H9 (cell line): ENCODE measurements around the gene SLC12A4. TPM values are rescaled to one million over a fixed set of nuclear protein-coding genes. Genes with fewer than 3 reads are reported as not detected.

Source experiments
- DNase-seq: peaks from one replicate; pipeline ENCODE4 v3.0.0-alpha.2; 2017
- H2AFZ ChIP-seq: one replicate; pipeline ENCODE4 v1.6.1; 2013; ENCODE audit warnings: mild to moderate bottlenecking, low read length, control low read depth, moderate library complexity
- H2AK5ac ChIP-seq: 2 replicates; pipeline ENCODE4 v1.6.1; 2013; ENCODE audit warnings: low read length, control low read depth, mixed read lengths; ENCODE audit not compliant: insufficient read length
- H2BK120ac ChIP-seq: one replicate; pipeline ENCODE4 v1.6.1; 2013; ENCODE audit warnings: low read depth, mild to moderate bottlenecking, low read length, control low read depth, inconsistent platforms; ENCODE audit not compliant: poor library complexity, severe bottlenecking
- H2BK12ac ChIP-seq: 2 replicates; pipeline ENCODE4 v1.6.1; 2013; ENCODE audit warnings: low read length, control low read depth, mixed read lengths, low read depth; ENCODE audit not compliant: insufficient read length
- H2BK15ac ChIP-seq: 2 replicates; pipeline ENCODE4 v1.6.1; 2013; ENCODE audit warnings: low read depth, low read length, control low read depth
- H2BK20ac ChIP-seq: one replicate; pipeline ENCODE4 v1.6.1; 2013; ENCODE audit warnings: low read depth, mild to moderate bottlenecking, low read length, control low read depth, inconsistent platforms; ENCODE audit not compliant: poor library complexity, severe bottlenecking
- H2BK5ac ChIP-seq: 2 replicates; pipeline ENCODE4 v1.6.1; 2013; ENCODE audit warnings: low read length, control low read depth, mixed read lengths; ENCODE audit not compliant: insufficient read length
- H3K14ac ChIP-seq: 2 replicates; pipeline ENCODE4 v1.6.1; 2013; ENCODE audit warnings: low read length, control low read depth; ENCODE audit not compliant: insufficient read depth
- H3K18ac ChIP-seq: 2 replicates; pipeline ENCODE4 v1.6.1; 2013; ENCODE audit warnings: low read depth, mild to moderate bottlenecking, mixed read lengths, low read length, control low read depth; ENCODE audit not compliant: insufficient read length
- H3K23ac ChIP-seq: 2 replicates; pipeline ENCODE4 v1.6.1; 2013; ENCODE audit warnings: low read length, control low read depth, mixed read lengths, low read depth; ENCODE audit not compliant: insufficient read length
- H3K23me2 ChIP-seq: 2 replicates; pipeline ENCODE4 v1.6.1; 2013; ENCODE audit warnings: low read depth, mild to moderate bottlenecking, mixed read lengths, low read length, control low read depth; ENCODE audit not compliant: insufficient read length, poor library complexity, severe bottlenecking
- H3K27ac ChIP-seq: 2 replicates; pipeline ENCODE4 v1.5.1; 2013; ENCODE audit warnings: low read length, control low read depth, mixed read lengths, low read depth; ENCODE audit not compliant: insufficient read length
- H3K27me3 ChIP-seq: 2 replicates; pipeline ENCODE4 v1.6.1; 2013; ENCODE audit warnings: low read length, control low read depth, inconsistent platforms; ENCODE audit not compliant: insufficient read depth
- H3K4ac ChIP-seq: 2 replicates; pipeline ENCODE4 v1.6.1; 2013; ENCODE audit warnings: low read depth, mild to moderate bottlenecking, control low read depth, inconsistent platforms, low read length, moderate library complexity
- H3K4me1 ChIP-seq: 2 replicates; pipeline ENCODE4 v1.6.1; 2013; ENCODE audit warnings: low read length, control low read depth, inconsistent platforms; ENCODE audit not compliant: insufficient read depth
- H3K4me2 ChIP-seq: 2 replicates; pipeline ENCODE4 v1.6.1; 2013; ENCODE audit warnings: low read length, control low read depth, mixed read lengths; ENCODE audit not compliant: insufficient read length, insufficient read depth
- H3K56ac ChIP-seq: 2 replicates; pipeline ENCODE4 v1.6.1; 2013; ENCODE audit warnings: low read depth, mild to moderate bottlenecking, mixed read lengths, low read length, control low read depth; ENCODE audit not compliant: insufficient read length
- H3K79me1 ChIP-seq: 2 replicates; pipeline ENCODE4 v1.6.1; 2013; ENCODE audit warnings: low read depth, mild to moderate bottlenecking, moderate library complexity, low read length, control low read depth, inconsistent platforms; ENCODE audit not compliant: insufficient read depth, poor library complexity, severe bottlenecking
- H3K79me2 ChIP-seq: 2 replicates; pipeline ENCODE4 v1.6.1; 2013; ENCODE audit warnings: low read length, control low read depth, inconsistent platforms; ENCODE audit not compliant: insufficient read depth
- H3K9ac ChIP-seq: 2 replicates; pipeline ENCODE4 v1.6.1; 2013; ENCODE audit warnings: low read length, control low read depth, mixed read lengths; ENCODE audit not compliant: insufficient read length; ENCODE audit errors: extremely low read depth
- H3K9me3 ChIP-seq: one replicate; pipeline ENCODE4 v1.6.1; 2013; ENCODE audit warnings: low read depth, low read length, inconsistent platforms; ENCODE audit not compliant: control insufficient read depth
- H3T11ph ChIP-seq: one replicate; pipeline ENCODE4 v1.6.1; 2013; ENCODE audit warnings: mild to moderate bottlenecking, low read length, control low read depth, inconsistent platforms
- H4K20me1 ChIP-seq: one replicate; pipeline ENCODE4 v1.6.1; 2013; ENCODE audit not compliant: control insufficient read depth, insufficient read length, insufficient read depth
- H4K5ac ChIP-seq: 2 replicates; pipeline ENCODE4 v1.6.1; 2013; ENCODE audit warnings: low read depth, mild to moderate bottlenecking, mixed read lengths, low read length, control low read depth; ENCODE audit not compliant: insufficient read length
- H4K8ac ChIP-seq: replicated peaks from 2 replicates; pipeline ENCODE4 v1.6.1; 2013; ENCODE audit warnings: low read length, control low read depth, mixed read lengths, low read depth; ENCODE audit not compliant: insufficient read length
- H4K91ac ChIP-seq: 2 replicates; pipeline ENCODE4 v1.6.1; 2013; ENCODE audit warnings: low read depth, mild to moderate bottlenecking, moderate library complexity, mixed read lengths, low read length, control low read depth; ENCODE audit not compliant: insufficient read length
- H3K27ac Mint-ChIP-seq, 3 experiments: 2 replicates in 2 of 3; 3 replicates in 1 of 3; pipeline ENCODE4 v1.8.0; 2020 to 2021; ENCODE audit warnings: mixed read lengths in 3 of 3, mild to moderate bottlenecking in 1 of 3, moderate library complexity in 1 of 3
- H3K27me3 Mint-ChIP-seq: 2 replicates; pipeline ENCODE4 v1.8.0; 2021; ENCODE audit warnings: low read depth, mild to moderate bottlenecking, moderate library complexity, mixed read lengths
- H3K36me3 Mint-ChIP-seq, 3 experiments: 2 replicates in 2 of 3; 3 replicates in 1 of 3; pipeline ENCODE4 v1.8.0; 2020 to 2021; ENCODE audit warnings: low read depth in 3 of 3, mixed read lengths in 3 of 3; ENCODE audit not compliant: insufficient read depth in 1 of 3
- H3K4me1 Mint-ChIP-seq, 2 experiments: 2 replicates each; pipeline ENCODE4 v1.8.0; 2020; ENCODE audit warnings: mixed read lengths in 2 of 2
- H3K4me3 Mint-ChIP-seq, 2 experiments: 2 replicates in 1 of 2; 3 replicates in 1 of 2; pipeline ENCODE4 v1.8.0; 2020 to 2021; ENCODE audit warnings: mild to moderate bottlenecking in 2 of 2, mixed read lengths in 2 of 2, moderate library complexity in 1 of 2
- H3K9me3 Mint-ChIP-seq, 2 experiments: 2 replicates in 1 of 2; 3 replicates in 1 of 2; pipeline ENCODE4 v1.8.0; 2020; ENCODE audit warnings: mild to moderate bottlenecking in 2 of 2, mixed read lengths in 2 of 2, moderate library complexity in 1 of 2
- WGBS: extraction: QIAGEN DNeasy Blood & Tissue Kit; methylation state at CpG from one replicate; pipeline ENCODE4 v1.1.7; 2013; ENCODE audit warnings: missing lambda C conversion rate, low lambda C conversion rate, mixed read lengths; ENCODE audit not compliant: insufficient read length; ENCODE audit errors: extremely low coverage; 5-methylcytosine and 5-hydroxymethylcytosine counted together
- long read RNA-seq: library from polyadenylated mRNA; unstranded; transcript quantifications from one replicate; pipeline ENCODE4 v2.0.0, GENCODE V29; 2020
- total RNA-seq: library from RNA; stranded (reverse); gene quantifications from 2 replicates; pipeline ENCODE4 v1.2.1, GENCODE V29; 2021
- TF ChIP-seq, protein P1 (sequence below): fragments of 200-600 bp; sonication (generic); conservative IDR thresholded peaks from 3 replicates; pipeline ENCODE4 v1.8.0; 2021; ENCODE audit warnings: antibody characterized with exemption, mild to moderate bottlenecking

The SLC12A4 gene
- 46.7 and 51.1 TPM in 2 replicates for total RNA-seq
- long read RNA-seq, full-length matches to known transcripts = 73 of 119 reads
- long read RNA-seq, partial matches to known transcripts = 21 of 119 reads
- long read RNA-seq, other reads (novel, unspliced or antisense) = 25 of 119 reads

DNA sequence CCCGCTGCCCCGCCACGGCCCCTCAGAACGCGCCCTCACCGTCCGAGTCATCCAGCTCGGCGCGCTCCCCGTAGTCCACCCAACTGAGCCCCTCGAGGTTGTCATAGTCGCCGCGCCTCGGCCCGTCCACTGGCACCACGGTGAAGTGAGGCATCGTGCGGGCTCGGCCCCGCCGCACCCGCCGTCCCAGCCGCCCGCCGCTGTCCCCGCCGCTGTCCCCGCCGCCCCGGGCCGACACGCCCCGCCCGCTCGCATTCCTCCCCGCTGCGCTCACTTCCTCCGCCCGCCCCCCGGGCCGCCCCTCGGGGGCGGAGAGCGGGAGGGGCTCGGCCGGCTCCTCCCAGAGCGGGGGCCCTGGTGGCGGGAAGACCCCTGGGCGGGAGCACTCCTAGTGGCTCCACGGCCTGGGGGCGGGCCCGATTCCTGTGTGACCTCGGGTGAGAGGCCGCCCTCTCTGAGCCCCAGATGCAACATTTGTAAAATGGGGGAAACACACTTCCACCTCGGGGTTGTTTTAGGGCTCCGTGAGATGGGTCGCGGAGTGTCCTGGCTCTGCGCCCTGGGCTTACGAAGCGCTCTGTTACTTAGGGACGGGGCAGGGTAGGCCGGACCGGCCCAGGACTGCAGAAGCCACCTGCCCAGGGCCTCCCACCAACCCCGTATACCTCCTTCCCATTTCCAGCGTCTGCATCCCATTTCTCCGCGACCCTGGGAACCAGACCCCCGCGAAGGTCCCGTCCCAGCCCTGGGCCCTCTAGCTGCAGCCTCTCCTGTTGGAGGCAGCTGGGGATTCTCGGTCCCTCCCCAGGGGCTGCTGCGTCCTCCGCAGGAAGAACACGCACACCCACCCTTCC lies at the start of gene SLC12A4:
Gene SLC12A4 (minus strand): TSS at position 238 of the 854 bp plus-strand sequence. CDS start 84 bp downstream, at position 154.
- H2BK120ac ChIP-seq = no peak within 1 kb of the TSS
- peaks cover 5% of the 10 kb centered on the region; the same call in 1 of the 2 replicates for H3K4me1 ChIP-seq
- no peak within 1 kb of the TSS for H2BK15ac ChIP-seq
- no peaks in the 10 kb centered on the region; a peak in 1 of 5 replicates for H3K9me3 Mint-ChIP-seq
- peak; percentile 93 for DNase-seq
- peak within 1 kb of the TSS; percentile 46 to 93 (median 57); a peak in 5 of 7 replicates for H3K27ac Mint-ChIP-seq
- TF ChIP-seq, protein P1, sequence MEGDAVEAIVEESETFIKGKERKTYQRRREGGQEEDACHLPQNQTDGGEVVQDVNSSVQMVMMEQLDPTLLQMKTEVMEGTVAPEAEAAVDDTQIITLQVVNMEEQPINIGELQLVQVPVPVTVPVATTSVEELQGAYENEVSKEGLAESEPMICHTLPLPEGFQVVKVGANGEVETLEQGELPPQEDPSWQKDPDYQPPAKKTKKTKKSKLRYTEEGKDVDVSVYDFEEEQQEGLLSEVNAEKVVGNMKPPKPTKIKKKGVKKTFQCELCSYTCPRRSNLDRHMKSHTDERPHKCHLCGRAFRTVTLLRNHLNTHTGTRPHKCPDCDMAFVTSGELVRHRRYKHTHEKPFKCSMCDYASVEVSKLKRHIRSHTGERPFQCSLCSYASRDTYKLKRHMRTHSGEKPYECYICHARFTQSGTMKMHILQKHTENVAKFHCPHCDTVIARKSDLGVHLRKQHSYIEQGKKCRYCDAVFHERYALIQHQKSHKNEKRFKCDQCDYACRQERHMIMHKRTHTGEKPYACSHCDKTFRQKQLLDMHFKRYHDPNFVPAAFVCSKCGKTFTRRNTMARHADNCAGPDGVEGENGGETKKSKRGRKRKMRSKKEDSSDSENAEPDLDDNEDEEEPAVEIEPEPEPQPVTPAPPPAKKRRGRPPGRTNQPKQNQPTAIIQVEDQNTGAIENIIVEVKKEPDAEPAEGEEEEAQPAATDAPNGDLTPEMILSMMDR = no peak
- H2BK5ac ChIP-seq = no peak within 1 kb of the TSS
- no peaks in the 10 kb centered on the region for H3K27me3 ChIP-seq
- no peak within 1 kb of the TSS for H3K27ac ChIP-seq
- H3K36me3 Mint-ChIP-seq = peaks cover 0 to 15% (median 2%) of the 10 kb centered on the region in 3 experiments; a peak in 4 of 7 replicates
- no peak within 1 kb of the TSS for H2AFZ ChIP-seq
- H3K14ac ChIP-seq = peak within 1 kb of the TSS; percentile 80
- no peak within 1 kb of the TSS for H4K91ac ChIP-seq
- H3K4ac ChIP-seq = no peak within 1 kb of the TSS
- H4K20me1 ChIP-seq = peaks cover 3% of the 10 kb centered on the region
- peaks cover 2% of the 10 kb centered on the region for H3K27me3 Mint-ChIP-seq
- no peak within 1 kb of the TSS for H2BK12ac ChIP-seq
- H3K9me3 ChIP-seq = no peaks in the 10 kb centered on the region
- H3K79me2 ChIP-seq = no peaks in the 10 kb centered on the region; the same call in 1 of the 2 replicates
- no peak within 1 kb of the TSS for H4K8ac ChIP-seq
- H2BK20ac ChIP-seq = no peak within 1 kb of the TSS
- peak within 1 kb of the TSS; percentile 66 for H3K4me2 ChIP-seq
- H3K23ac ChIP-seq = no peak within 1 kb of the TSS
- peaks cover 3% of the 10 kb centered on the region for H3K23me2 ChIP-seq
- H3K4me3 Mint-ChIP-seq = peak within 1 kb of the TSS; percentile 93 to 95
- H2AK5ac ChIP-seq = no peak within 1 kb of the TSS
- H3T11ph ChIP-seq = no peak within 1 kb of the TSS
- peaks cover 37 to 42% of the 10 kb centered on the region in 2 experiments for H3K4me1 Mint-ChIP-seq
- WGBS = no CpG with 5 or more reads among the region's 78 CpGs
- no peak within 1 kb of the TSS for H3K18ac ChIP-seq
- no peak within 1 kb of the TSS for H4K5ac ChIP-seq
- no peak within 1 kb of the TSS for H3K56ac ChIP-seq
- H3K9ac ChIP-seq = peak within 1 kb of the TSS; percentile 38
- no peaks in the 10 kb centered on the region for H3K79me1 ChIP-seq
